Astrocyte of the spinal cord (primary cell): ENCODE measurements around the gene KLK15.

Experiments used
- DNase-seq: peaks from one replicate; pipeline ENCODE4 v3.0.0; 2011; ENCODE audit warnings: low read depth, low spot score
- H3K4me3 ChIP-seq: 2 replicates; pipeline ENCODE4 v1.5.1; 2011; ENCODE audit warnings: low read depth, mild to moderate bottlenecking, low read length, moderate library complexity
- in situ Hi-C: cut with HindIII; loops from 2 replicates; pipeline ENCODE4 v1.10.0; 2017; ENCODE audit warnings: low sequenced_read_pairs
- TF ChIP-seq, protein P1 (sequence below): IDR thresholded peaks from 2 replicates; pipeline ENCODE4 v1.5.1; 2012; ENCODE audit warnings: low read depth, mild to moderate bottlenecking, low read length, inconsistent platforms

Gene KLK15

DNA sequence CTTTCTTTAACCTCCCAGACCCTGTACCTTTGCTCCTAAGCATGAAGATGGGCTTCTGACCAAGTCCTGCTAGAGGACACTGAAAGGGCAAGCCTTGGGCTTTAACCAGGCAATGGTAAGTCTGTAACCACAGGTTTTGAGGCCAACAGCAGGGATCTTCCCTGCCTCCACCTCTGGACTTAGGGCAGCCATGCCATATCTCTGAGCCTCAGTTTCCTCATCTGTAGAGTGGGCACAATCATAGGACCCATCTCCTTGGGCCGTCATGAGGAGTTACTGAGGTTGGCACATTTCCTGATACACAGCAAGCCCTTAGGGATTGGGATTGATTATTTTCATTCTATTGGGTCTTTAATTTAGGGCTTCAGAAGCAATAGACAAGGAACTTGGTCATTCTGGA lies 24.5 kb downstream of the KLK15 start:
- DNase-seq = no peak
- TF ChIP-seq, protein P1, sequence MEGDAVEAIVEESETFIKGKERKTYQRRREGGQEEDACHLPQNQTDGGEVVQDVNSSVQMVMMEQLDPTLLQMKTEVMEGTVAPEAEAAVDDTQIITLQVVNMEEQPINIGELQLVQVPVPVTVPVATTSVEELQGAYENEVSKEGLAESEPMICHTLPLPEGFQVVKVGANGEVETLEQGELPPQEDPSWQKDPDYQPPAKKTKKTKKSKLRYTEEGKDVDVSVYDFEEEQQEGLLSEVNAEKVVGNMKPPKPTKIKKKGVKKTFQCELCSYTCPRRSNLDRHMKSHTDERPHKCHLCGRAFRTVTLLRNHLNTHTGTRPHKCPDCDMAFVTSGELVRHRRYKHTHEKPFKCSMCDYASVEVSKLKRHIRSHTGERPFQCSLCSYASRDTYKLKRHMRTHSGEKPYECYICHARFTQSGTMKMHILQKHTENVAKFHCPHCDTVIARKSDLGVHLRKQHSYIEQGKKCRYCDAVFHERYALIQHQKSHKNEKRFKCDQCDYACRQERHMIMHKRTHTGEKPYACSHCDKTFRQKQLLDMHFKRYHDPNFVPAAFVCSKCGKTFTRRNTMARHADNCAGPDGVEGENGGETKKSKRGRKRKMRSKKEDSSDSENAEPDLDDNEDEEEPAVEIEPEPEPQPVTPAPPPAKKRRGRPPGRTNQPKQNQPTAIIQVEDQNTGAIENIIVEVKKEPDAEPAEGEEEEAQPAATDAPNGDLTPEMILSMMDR = no peak
- H3K4me3 ChIP-seq = no peak overlapping the region
- in situ Hi-C loops = no loop called here

DNA sequence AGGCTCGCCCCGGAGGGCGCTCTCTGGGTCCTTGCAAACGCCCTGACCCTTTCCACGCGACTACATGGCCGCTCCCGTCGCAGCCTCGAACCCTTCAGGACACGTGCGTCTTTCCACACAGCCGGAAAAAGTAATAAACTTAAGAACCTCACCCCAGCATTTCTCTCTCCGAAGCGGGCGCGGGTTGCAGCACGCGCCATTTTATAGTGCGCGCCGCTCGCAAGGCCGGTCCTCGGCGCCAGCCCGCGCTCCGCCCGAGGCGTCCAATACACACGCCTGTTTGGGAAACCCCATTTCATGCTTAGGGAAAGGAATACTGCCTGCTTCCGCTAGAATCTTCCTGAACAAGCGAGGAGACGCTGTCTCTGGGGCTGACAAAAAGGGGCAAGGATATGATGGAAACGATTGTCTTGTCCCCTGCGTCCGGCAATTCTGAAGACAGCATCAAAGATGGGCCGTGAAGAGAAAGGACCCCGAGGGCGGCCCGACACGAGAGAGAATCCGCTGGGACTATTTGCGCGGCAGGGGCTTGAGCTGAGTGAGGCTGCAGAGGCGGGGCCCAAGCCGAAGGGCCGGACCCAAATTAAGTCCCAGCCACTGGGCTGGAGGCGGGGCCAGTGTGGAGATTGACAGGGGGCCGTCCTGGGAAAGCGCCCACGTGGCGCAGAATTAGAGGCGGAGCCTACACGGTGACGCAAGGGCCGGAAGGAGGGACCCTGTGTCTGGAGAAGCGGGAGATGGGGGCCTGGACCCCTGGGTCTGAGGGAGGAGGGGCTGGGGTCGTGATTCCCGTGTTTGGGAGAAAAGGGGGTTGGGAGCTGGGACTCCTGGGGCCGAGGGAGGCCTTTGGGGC lies 28.7 kb downstream of the KLK15 start:
- in situ Hi-C loops = no loop called here
- TF ChIP-seq, protein P1 = no peak
- peak; percentile 99 for DNase-seq
- peak overlapping the region; percentile 99 for H3K4me3 ChIP-seq

DNA sequence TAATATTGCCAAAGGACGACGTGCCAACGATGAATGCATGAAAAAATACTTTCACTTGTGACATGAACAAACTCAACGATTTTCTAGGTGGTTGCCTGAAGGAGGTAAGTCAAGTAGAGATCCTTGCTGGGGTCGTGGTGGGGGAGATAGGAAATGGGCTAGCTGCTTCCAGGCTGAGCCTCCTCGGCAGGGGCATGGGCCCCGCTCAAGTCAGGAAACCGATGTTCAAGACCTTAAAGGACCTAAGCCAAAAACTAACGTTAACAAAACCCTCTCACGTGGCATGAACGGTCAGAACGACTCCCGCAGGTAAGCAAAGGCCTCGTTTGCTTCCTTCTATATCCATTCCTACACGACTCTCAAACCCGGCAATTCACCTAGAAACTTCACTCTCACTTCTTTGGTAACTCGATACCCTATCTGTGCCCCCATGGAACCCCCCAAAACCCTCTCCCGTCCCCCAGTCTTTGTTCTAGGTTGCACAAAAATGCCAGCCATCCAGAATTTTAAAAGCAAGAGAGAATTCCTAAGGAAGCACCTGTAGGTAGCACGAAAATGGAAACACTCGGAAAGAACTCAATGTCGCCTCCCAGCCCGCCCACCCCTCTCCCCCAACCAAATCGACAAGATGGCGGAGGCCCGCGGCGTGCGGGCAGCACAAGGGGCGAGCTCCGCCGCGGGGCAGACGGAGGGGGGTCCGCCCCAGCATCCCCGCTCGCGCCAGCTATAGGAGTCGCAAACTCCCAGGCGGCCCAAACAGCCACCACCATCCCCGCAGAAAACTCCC lies 29.5 kb downstream of the KLK15 start:
- TF ChIP-seq, protein P1 = no peak
- H3K4me3 ChIP-seq = peak overlapping the region; percentile 99
- no peak for DNase-seq
- in situ Hi-C loops = no loop called here

DNA sequence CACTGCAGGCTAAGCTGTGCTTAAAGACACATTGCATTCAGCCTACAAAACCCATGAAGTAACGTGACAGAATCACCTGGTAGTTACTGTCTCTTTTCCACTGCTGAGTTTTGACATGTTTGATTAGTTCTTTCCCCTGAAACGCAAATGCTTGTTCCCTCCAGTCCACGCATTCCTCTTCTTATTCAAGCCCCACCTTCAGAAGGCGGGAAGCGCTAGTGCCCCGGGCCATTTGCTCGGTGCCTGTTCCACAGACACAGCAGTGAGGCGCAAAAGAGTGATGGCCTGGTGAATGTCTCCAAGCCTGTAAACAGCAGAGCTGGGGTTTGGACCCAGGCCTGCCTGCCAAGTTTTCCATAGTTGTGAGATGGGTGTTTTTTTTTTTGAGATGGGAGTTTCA lies 32.3 kb downstream of the KLK15 start:
- TF ChIP-seq, protein P1 = no peak
- in situ Hi-C loops = no loop called here
- no peak overlapping the region for H3K4me3 ChIP-seq
- DNase-seq = no peak

DNA sequence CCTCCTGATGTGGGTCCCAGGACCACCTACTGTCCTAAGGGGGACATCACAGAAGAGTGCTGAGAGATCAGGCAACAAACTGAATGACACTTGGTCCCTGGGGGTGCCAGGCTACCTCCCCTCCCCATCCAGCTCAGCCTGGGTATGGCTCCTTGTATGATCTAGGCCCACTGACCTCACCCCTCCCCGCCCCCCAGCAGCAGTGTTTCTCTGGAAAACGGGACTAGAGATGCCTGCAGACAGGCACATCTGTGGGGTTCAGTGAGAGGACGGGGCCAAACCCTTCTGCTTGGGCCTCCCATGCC lies 33.9 kb downstream of the KLK15 start:
- TF ChIP-seq, protein P1 = no peak
- in situ Hi-C loops = no loop called here
- H3K4me3 ChIP-seq = no peak overlapping the region
- no peak for DNase-seq

DNA sequence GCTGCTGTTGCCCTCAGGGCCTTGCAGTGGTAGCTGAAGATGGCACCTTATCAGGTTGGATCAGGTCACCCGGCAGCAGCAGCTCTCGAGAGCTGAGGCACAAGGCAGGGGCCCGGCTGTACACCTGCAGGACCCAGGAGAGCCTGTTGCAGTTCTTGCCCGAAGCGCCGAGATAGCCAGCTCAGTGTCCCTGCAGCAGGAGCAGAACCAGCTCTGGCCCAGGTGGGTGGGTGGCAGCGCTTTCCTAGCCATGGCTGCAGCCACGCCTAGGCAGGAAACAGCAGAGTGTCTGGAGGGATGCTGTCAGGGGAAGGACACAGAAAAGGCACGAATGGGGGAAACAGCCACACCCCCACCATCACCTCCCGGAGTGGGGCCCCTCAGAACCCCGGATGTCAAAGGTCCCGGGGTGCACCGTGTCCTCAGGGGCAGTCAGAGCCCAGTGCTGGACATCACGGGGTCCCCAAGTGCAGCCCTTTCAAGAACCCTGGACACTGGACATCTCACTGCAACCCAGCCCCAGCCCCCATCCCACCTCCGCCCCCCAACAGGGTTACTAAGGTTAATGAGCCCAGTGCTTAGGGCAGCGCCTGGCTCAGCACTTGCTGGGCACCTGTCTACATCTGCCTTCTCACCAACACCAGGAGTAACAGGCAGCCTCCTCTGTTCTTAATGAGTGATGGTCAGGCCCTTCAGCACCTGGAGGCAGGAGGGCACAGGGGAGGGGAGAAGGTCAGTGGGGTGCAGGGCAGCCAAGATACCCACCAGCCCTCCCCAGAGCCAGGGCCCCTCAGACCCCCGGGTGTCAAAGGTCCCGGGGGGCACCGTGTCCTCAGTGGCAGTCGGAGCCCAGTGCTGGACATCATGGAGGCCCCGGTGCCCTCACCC lies 34.5 kb downstream of the KLK15 start:
- H3K4me3 ChIP-seq = no peak overlapping the region
- TF ChIP-seq, protein P1 = no peak
- in situ Hi-C loops = no loop called here
- DNase-seq = no peak
